ENCODE results near the gene GNB3.
"Not testable (repeated sequence)": the region's sequence is repeated elsewhere in the genome, so short reads cannot be mapped to it uniquely, and the experiment has no call there.

- TF ChIP-seq POLR2AphosphoS5, POLR2A (IDR thresholded peaks at IDR 0.05): not testable (repeated sequence)
These were observed 52.0 kb downstream of the GNB3 start for GRCh38 chr12:6892683-6893082.

Measured in gastroesophageal sphincter (tissue), 2 donors.